Raji (cell line): ENCODE measurements around the gene PSTPIP2.

Source experiments
- POLR2A ChIP-seq: IDR thresholded peaks from 2 replicates; pipeline ENCODE4 v1.6.1; 2011; ENCODE audit warnings: low read depth, low read length, control low read depth; ENCODE audit not compliant: insufficient read depth

The PSTPIP2 gene

GRCh38 chr18:45978084-45978483 lies 94.0 kb downstream of the PSTPIP2 start:
- TF ChIP-seq POLR2A: no peak

GRCh38 chr18:45976974-45977373 lies 95.1 kb downstream of the PSTPIP2 start:
- TF ChIP-seq POLR2A: no peak

- TF ChIP-seq POLR2A: no peak
Measured at GRCh38 chr18:45976566-45976965, 95.5 kb downstream of the PSTPIP2 start.

- no peak for TF ChIP-seq POLR2A
Measured at GRCh38 chr18:45974088-45974536, 97.9 kb downstream of the PSTPIP2 start.

- no peak for TF ChIP-seq POLR2A
Measured at GRCh38 chr18:45967007-45967706, 104.9 kb downstream of the PSTPIP2 start, which contains the start of gene EPG5. EPG5 (minus strand) TSS chr18:45967329; CDS start chr18:45967239, 90 bp downstream.

- no peak for TF ChIP-seq POLR2A
Measured at GRCh38 chr18:45962866-45963265, 109.2 kb downstream of the PSTPIP2 start.

- no peak for TF ChIP-seq POLR2A
Measured at GRCh38 chr18:45962461-45962860, 109.6 kb downstream of the PSTPIP2 start.

GRCh38 chr18:45958730-45959129 lies 113.3 kb downstream of the PSTPIP2 start:
- no peak for TF ChIP-seq POLR2A

GRCh38 chr18:45958027-45958426 lies 114.0 kb downstream of the PSTPIP2 start:
- TF ChIP-seq POLR2A: no peak

- TF ChIP-seq POLR2A: no peak
Measured at GRCh38 chr18:45957100-45957499, 115.0 kb downstream of the PSTPIP2 start.

GRCh38 chr18:45954070-45954934 lies 117.8 kb downstream of the PSTPIP2 start:
- TF ChIP-seq POLR2A: no peak

GRCh38 chr18:45951016-45951714 lies 120.9 kb downstream of the PSTPIP2 start:
- no peak for TF ChIP-seq POLR2A

GRCh38 chr18:45945669-45946068 lies 126.4 kb downstream of the PSTPIP2 start:
- no peak for TF ChIP-seq POLR2A

- no peak for TF ChIP-seq POLR2A
Measured at GRCh38 chr18:45940724-45941123, 131.3 kb downstream of the PSTPIP2 start.

- TF ChIP-seq POLR2A: no peak
Measured at GRCh38 chr18:45939236-45939635, 132.8 kb downstream of the PSTPIP2 start.
